Measurements from ENCODE around the gene ESPNL. TPM values are rescaled to one million over a fixed set of nuclear protein-coding genes. Genes with fewer than 3 reads are reported as not detected.
A peak's percentile ranks its signal among the peaks of the same experiment; 100 is the strongest.
"Not testable (repeated sequence)": the region's sequence is repeated elsewhere in the genome, so short reads cannot be mapped to it uniquely, and the experiment has no call there.

ESPNL gene
- total RNA-seq, 1 donor from 2014 or later = 0.85 TPM

- no peak for DNase-seq (ENCODE audit: low read depth)
Measured at GRCh38 chr2:238114851-238115660, 14.9 kb downstream of the ESPNL start.

- DNase-seq (ENCODE audit: low read depth) = not testable (repeated sequence)
Measured at GRCh38 chr2:238115709-238116108, 15.6 kb downstream of the ESPNL start.

GRCh38 chr2:238116298-238117198, 16.4 kb downstream of the ESPNL start:
- DNase-seq (ENCODE audit: low read depth) = no peak

- DNase-seq (ENCODE audit: low read depth) = no peak
Measured at GRCh38 chr2:238117199-238118154, 17.3 kb downstream of the ESPNL start.

- no peak for DNase-seq (ENCODE audit: low read depth)
Measured at GRCh38 chr2:238119756-238120462, 19.8 kb downstream of the ESPNL start.

GRCh38 chr2:238120463-238121298, 20.5 kb downstream of the ESPNL start:
- no peak for DNase-seq (ENCODE audit: low read depth)

GRCh38 chr2:238121511-238122286, 21.6 kb downstream of the ESPNL start:
- DNase-seq (ENCODE audit: low read depth) = no peak

- no peak for DNase-seq (ENCODE audit: low read depth)
Measured at GRCh38 chr2:238122287-238123217, 22.4 kb downstream of the ESPNL start.

- DNase-seq (ENCODE audit: low read depth) = no peak
Measured at GRCh38 chr2:238123218-238123971, 23.3 kb downstream of the ESPNL start.

GRCh38 chr2:238123991-238124470, 23.9 kb downstream of the ESPNL start:
- no peak for DNase-seq (ENCODE audit: low read depth)

GRCh38 chr2:238124488-238125126, 24.5 kb downstream of the ESPNL start:
- DNase-seq (ENCODE audit: low read depth) = no peak

GRCh38 chr2:238125127-238125885, 25.2 kb downstream of the ESPNL start:
- DNase-seq (ENCODE audit: low read depth) = no peak

GRCh38 chr2:238126338-238126737, 26.2 kb downstream of the ESPNL start:
- no peak for DNase-seq (ENCODE audit: low read depth)

GRCh38 chr2:238126775-238127164, 26.6 kb downstream of the ESPNL start:
- no peak for DNase-seq (ENCODE audit: low read depth)

GRCh38 chr2:238127165-238128060, 27.3 kb downstream of the ESPNL start:
- DNase-seq (ENCODE audit: low read depth) = peak; percentile 13

Data from renal cortical epithelial cell (primary cell).